Calu3 (cell line): ENCODE measurements around the gene SYT4. TPM values are rescaled to one million over a fixed set of nuclear protein-coding genes. Genes with fewer than 3 reads are reported as not detected.
A peak's percentile ranks its signal among the peaks of the same experiment; 100 is the strongest.

Experiments used
- Bru-seq: library from RNA; stranded (reverse); fragments of 400-500 nt; gene quantifications from one replicate; lab custom pipeline; 2021; lab: Mats Ljungman, UMichigan
- BruChase-seq, 2 experiments: library from RNA; stranded (reverse); fragments of 400-500 nt; gene quantifications; one replicate each; lab custom pipeline; 2021; lab: Mats Ljungman, UMichigan
- BruUV-seq: library from RNA; stranded (reverse); fragments of 400-500 nt; replicated peaks from 2 replicates; lab custom pipeline; 2021; lab: Mats Ljungman, UMichigan
- CTCF ChIA-PET: fragments of 300-600 bp; sonication (Branson Sonifier 250); formaldehyde crosslinking; loops from one replicate; lab custom pipeline; 2022; ENCODE audit warnings: antibody characterized with exemption; lab: Charles Lee
- DNase-seq: peaks from one replicate; pipeline ENCODE4 v3.0.0; 2022
- H3K27ac Mint-ChIP-seq: one replicate; pipeline ENCODE4 v1.8.0; 2022; ENCODE audit warnings: mixed read lengths; ENCODE audit not compliant: unreplicated experiment
- H3K27me3 Mint-ChIP-seq: one replicate; pipeline ENCODE4 v1.8.0; 2022; ENCODE audit warnings: mixed read lengths; ENCODE audit not compliant: unreplicated experiment
- H3K36me3 Mint-ChIP-seq: one replicate; pipeline ENCODE4 v1.8.0; 2022; ENCODE audit warnings: mild to moderate bottlenecking, moderate library complexity, mixed read lengths; ENCODE audit not compliant: insufficient read depth, unreplicated experiment
- H3K4me1 Mint-ChIP-seq: one replicate; pipeline ENCODE4 v1.8.0; 2022; ENCODE audit warnings: mild to moderate bottlenecking, low read depth, mixed read lengths; ENCODE audit not compliant: unreplicated experiment
- H3K4me3 Mint-ChIP-seq: one replicate; pipeline ENCODE4 v1.8.0; 2022; ENCODE audit warnings: mild to moderate bottlenecking, low read depth, moderate library complexity, mixed read lengths; ENCODE audit not compliant: unreplicated experiment
- H3K9me3 Mint-ChIP-seq: one replicate; pipeline ENCODE4 v1.8.0; 2022; ENCODE audit warnings: low read depth, mixed read lengths; ENCODE audit not compliant: unreplicated experiment
- intact Hi-C: fragments of 100-400 bp; cut with micrococcal nuclease; formaldehyde crosslinking; loops from one replicate; pipeline ENCODE4 v1.10.0; 2022; ENCODE audit not compliant: unreplicated experiment
- long read RNA-seq: library from polyadenylated mRNA; stranded (forward); transcript quantifications from one replicate; pipeline ENCODE4 v2.0.0, GENCODE V29; 2022
- total RNA-seq: library from RNA; stranded (reverse); gene quantifications from 2 replicates; pipeline ENCODE4 v1.2.3, GENCODE V29; 2022
- TF ChIP-seq, protein P1 (sequence below): fragments of 200-600 bp; IDR thresholded peaks from one replicate; pipeline ENCODE4 v1.8.0; 2022; ENCODE audit warnings: antibody characterized with exemption; ENCODE audit not compliant: unreplicated experiment

SYT4 gene, protein sequence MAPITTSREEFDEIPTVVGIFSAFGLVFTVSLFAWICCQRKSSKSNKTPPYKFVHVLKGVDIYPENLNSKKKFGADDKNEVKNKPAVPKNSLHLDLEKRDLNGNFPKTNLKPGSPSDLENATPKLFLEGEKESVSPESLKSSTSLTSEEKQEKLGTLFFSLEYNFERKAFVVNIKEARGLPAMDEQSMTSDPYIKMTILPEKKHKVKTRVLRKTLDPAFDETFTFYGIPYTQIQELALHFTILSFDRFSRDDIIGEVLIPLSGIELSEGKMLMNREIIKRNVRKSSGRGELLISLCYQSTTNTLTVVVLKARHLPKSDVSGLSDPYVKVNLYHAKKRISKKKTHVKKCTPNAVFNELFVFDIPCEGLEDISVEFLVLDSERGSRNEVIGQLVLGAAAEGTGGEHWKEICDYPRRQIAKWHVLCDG
- total RNA-seq (not detected in 2 replicates), Bru-seq, nascent RNA (not detected), BruChase-seq, experiment 1, labeled RNA remaining after a 6-hour chase (not detected), BruChase-seq, experiment 2, labeled RNA remaining after a 2-hour chase (not detected)
- long read RNA-seq = 0 reads

DNA sequence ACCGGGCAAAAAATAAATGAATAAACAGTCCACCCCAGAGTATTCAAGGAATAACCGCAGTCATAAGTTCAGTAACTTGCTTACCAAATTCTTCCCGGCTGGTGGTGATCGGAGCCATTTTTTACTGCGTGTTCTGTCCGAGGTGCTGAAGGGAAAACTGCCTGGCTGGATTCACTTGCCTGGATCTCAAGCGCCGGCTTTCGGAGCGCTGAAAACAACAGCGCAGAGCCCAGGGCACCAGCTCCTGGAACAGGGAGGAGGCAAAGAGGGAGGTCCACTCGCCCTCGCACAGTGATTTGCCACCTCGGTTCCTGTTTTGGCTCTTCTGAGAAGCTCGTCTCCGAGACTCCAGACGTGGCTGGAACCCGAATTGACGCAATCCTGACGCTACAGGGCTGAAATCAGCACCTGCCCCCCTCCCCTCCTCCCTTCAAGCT, at the start of gene SYT4:
Gene SYT4 (minus strand): TSS at position 327 of the 437 bp plus-strand sequence. CDS start 209 bp downstream, at position 118.
- intact Hi-C loops = loop anchor here (10.0 kb wide), 2 partner anchors 118 to 288 kb away; no protein-coding TSS in a partner anchor
- TF ChIP-seq, protein P1, sequence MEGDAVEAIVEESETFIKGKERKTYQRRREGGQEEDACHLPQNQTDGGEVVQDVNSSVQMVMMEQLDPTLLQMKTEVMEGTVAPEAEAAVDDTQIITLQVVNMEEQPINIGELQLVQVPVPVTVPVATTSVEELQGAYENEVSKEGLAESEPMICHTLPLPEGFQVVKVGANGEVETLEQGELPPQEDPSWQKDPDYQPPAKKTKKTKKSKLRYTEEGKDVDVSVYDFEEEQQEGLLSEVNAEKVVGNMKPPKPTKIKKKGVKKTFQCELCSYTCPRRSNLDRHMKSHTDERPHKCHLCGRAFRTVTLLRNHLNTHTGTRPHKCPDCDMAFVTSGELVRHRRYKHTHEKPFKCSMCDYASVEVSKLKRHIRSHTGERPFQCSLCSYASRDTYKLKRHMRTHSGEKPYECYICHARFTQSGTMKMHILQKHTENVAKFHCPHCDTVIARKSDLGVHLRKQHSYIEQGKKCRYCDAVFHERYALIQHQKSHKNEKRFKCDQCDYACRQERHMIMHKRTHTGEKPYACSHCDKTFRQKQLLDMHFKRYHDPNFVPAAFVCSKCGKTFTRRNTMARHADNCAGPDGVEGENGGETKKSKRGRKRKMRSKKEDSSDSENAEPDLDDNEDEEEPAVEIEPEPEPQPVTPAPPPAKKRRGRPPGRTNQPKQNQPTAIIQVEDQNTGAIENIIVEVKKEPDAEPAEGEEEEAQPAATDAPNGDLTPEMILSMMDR = no peak
- Mint-ChIP-seq H3K27ac (no peak within 1 kb of the TSS), H3K36me3 (no peaks in the 10 kb centered on the region), H3K9me3 (no peaks in the 10 kb centered on the region), H3K27me3 (peaks cover 18% of the 10 kb centered on the region), H3K4me3 (no peak within 1 kb of the TSS), H3K4me1 (no peaks in the 10 kb centered on the region)
- BruUV-seq = no TSS peak
- DNase-seq = peak; percentile 9
- CTCF ChIA-PET = no interaction called here

DNA sequence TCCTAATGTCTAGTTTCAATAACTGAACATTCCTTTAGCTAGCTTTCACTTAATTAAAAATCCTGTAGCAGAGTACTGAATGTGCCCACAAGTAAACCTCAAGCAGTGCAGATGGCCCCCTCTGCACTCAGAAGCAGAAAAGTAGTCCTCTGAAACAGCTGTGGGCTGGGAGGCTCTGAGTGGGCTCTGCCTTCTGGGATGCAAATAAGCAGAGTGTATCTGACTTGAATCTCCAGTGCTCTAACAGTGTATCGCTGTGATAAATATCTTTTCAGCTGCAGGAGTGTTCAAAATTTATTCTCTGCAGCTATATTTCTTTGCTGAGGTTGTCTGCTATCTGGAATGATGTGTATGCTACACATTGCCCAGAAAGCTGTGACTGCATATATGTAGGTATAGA, 44.8 kb upstream of the SYT4 start:
- TF ChIP-seq, protein P1 = no peak
- intact Hi-C loops = no loop called here
- Mint-ChIP-seq H3K27ac (no peak overlapping the region), H3K9me3 (no peaks in the 10 kb centered on the region), H3K4me3 (no peak overlapping the region), H3K36me3 (no peaks in the 10 kb centered on the region), H3K4me1 (no peaks in the 10 kb centered on the region), H3K27me3 (no peaks in the 10 kb centered on the region)
- CTCF ChIA-PET = no interaction called here
- BruUV-seq = no TSS peak
- no peak for DNase-seq

DNA sequence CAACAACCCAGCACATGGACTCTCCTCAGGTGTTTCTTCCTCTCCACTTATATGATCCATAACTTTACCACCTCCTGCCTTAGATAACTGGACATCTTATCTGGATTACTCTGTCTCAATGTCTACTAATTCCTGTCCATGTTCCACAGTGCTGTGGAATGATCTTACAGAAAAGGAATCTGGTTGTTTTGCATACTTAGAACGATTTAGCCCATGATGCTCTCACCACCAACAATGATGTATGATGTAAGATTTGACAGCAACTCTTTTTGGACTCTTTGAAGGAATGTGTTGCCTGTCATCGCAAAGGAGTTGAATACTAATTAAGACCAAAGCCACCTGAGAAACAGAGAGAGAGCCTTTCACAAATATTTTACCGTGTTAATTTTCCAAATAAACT, 37.7 kb upstream of the SYT4 start:
- H3K4me1 Mint-ChIP-seq = no peaks in the 10 kb centered on the region
- no peaks in the 10 kb centered on the region for H3K9me3 Mint-ChIP-seq
- H3K4me3 Mint-ChIP-seq = no peak overlapping the region
- H3K27me3 Mint-ChIP-seq = no peaks in the 10 kb centered on the region
- no TSS peak for BruUV-seq
- intact Hi-C loops = no loop called here
- no peaks in the 10 kb centered on the region for H3K36me3 Mint-ChIP-seq
- DNase-seq = no peak
- TF ChIP-seq, protein P1 = no peak
- no peak overlapping the region for H3K27ac Mint-ChIP-seq
- CTCF ChIA-PET = no interaction called here

DNA sequence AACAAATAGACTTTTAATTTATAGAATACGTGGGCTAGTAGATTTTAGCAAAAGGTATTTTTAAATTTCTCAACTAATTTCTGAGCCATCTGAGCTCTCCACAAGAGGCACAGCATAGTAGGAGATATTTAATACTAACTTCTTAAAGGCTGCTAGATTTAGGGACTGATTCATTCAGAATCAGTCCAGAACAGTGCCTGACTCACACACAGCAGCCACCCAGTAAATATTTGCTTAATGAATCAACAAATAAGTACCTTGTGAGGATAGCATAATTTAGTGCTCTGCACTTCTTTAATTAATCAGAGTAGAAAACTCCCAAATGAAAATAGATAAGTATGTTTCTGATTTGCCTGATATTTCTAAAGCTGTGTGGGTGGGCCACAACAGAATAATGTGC, 35.6 kb upstream of the SYT4 start:
- Mint-ChIP-seq H3K27ac (no peak overlapping the region), H3K4me1 (no peaks in the 10 kb centered on the region), H3K4me3 (no peak overlapping the region), H3K36me3 (no peaks in the 10 kb centered on the region), H3K27me3 (no peaks in the 10 kb centered on the region), H3K9me3 (no peaks in the 10 kb centered on the region)
- intact Hi-C loops = no loop called here
- DNase-seq = no peak
- no TSS peak for BruUV-seq
- CTCF ChIA-PET = no interaction called here
- TF ChIP-seq, protein P1 = no peak
